Measurements from ENCODE around the gene CMTM6. TPM values are rescaled to one million over a fixed set of nuclear protein-coding genes. Genes with fewer than 3 reads are reported as not detected.

The CMTM6 gene
- total and polyA plus RNA-seq, 2 of the 8 experiments (the other 6 are each of a cell fraction or from before 2014, with no cell fraction given): 24.0 to 51.5 TPM

DNA sequence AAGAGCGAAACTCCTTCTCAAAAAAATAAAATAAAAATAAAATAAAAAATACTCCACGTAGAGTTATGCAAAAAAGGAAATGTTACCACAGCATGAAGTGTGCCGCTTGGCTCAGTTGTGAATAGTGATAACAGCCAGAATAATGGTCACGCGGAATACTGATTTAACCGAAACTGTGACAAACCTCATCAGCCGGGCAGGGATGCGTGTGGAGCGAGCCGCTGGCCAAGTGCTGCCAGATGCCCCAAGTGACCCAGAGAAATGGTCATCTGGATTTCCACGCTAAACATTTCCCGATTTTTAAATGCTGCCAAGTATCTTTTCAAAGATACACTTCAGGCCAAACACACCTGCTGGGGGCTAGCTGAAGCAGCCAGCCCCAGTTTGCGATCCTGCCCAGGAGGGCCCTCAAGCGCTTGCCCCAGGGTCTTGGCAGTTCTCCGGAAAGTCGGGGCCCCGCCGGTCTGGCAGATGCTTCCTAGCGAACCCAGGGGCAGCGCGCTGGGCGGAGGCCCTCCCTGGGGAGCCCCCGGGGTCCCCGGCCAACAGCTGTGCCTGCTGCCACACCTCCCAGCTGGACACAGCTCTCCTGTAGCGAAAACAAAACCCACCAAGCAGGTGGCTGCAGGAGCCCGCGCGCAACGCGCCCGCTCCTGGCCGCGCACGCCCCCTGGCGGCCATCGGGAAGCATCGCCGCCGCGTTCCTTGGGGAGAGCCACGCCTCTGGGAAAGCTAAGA, 35.1 kb downstream of the CMTM6 start (continued):
- TF ChIP-seq TAF7 (optimal IDR thresholded peaks at IDR 0.05; ENCODE audit: borderline replicate concordance, low read depth, low read length) (peak; percentile 23), MAFK (IDR thresholded peaks at IDR 0.05; ENCODE audit: low read depth, low read length) (no peak), RAD21 (IDR thresholded peaks at IDR 0.05 in 1 of 2, conservative IDR thresholded peaks at IDR 0.05 in 1 of 2; ENCODE audit: low read depth in 2 of 2, low read length in 2 of 2) (peak; percentile 91 to 97), RBBP5 (IDR thresholded peaks at IDR 0.05; ENCODE audit: borderline replicate concordance, low read depth, low read length) (no peak), YY1 (IDR thresholded peaks at IDR 0.05; ENCODE audit: low read depth, low read length) (peak; percentile 49; the same call in 1 of the 2 replicates)
- TF ChIP-seq, protein P1, sequence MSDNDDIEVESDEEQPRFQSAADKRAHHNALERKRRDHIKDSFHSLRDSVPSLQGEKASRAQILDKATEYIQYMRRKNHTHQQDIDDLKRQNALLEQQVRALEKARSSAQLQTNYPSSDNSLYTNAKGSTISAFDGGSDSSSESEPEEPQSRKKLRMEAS (IDR thresholded peaks at IDR 0.05): peak; percentile 87
- TF ChIP-seq, protein P2, sequence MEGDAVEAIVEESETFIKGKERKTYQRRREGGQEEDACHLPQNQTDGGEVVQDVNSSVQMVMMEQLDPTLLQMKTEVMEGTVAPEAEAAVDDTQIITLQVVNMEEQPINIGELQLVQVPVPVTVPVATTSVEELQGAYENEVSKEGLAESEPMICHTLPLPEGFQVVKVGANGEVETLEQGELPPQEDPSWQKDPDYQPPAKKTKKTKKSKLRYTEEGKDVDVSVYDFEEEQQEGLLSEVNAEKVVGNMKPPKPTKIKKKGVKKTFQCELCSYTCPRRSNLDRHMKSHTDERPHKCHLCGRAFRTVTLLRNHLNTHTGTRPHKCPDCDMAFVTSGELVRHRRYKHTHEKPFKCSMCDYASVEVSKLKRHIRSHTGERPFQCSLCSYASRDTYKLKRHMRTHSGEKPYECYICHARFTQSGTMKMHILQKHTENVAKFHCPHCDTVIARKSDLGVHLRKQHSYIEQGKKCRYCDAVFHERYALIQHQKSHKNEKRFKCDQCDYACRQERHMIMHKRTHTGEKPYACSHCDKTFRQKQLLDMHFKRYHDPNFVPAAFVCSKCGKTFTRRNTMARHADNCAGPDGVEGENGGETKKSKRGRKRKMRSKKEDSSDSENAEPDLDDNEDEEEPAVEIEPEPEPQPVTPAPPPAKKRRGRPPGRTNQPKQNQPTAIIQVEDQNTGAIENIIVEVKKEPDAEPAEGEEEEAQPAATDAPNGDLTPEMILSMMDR (IDR thresholded peaks at IDR 0.05; ENCODE audit: control extremely low read depth in 1 of 3, insufficient read depth in 1 of 3, low read depth in 1 of 3, low read length in 3 of 3): peak; percentile 93 to 98 (median 96)

All from H1 (cell line).